Cardiac muscle cell (in vitro differentiated cells and primary cell): ENCODE measurements around the gene ADAMTS4. TPM values are rescaled to one million over a fixed set of nuclear protein-coding genes. Genes with fewer than 3 reads are reported as not detected.

Experiments used
- DNase-seq, 2 donors: peaks; one replicate each; pipeline versions ENCODE4 v3.0.0 to v3.0.0-alpha.2; 2010 to 2017; ENCODE audit warnings: low read depth in 1 of 2, low spot score in 1 of 2
- H3K27ac ChIP-seq: fragments of 200-600 bp; sonication (generic); 2 replicates; pipeline ENCODE4 v1.5.1; 2016
- H3K27me3 ChIP-seq: fragments of 200-600 bp; sonication (generic); 2 replicates; pipeline ENCODE4 v1.6.0; 2016; ENCODE audit warnings: control low read depth
- H3K36me3 ChIP-seq: fragments of 200-600 bp; sonication (generic); 2 replicates; pipeline ENCODE4 v1.5.1; 2016; ENCODE audit warnings: control low read depth
- H3K4me1 ChIP-seq: fragments of 200-600 bp; sonication (generic); 2 replicates; pipeline ENCODE4 v1.8.1; 2017; ENCODE audit warnings: low read depth, mild to moderate bottlenecking, mixed run types
- H3K4me3 ChIP-seq: fragments of 200-600 bp; sonication (generic); 2 replicates; pipeline ENCODE4 v1.5.1; 2016; ENCODE audit warnings: mild to moderate bottlenecking
- H3K9me3 ChIP-seq: fragments of 200-600 bp; sonication (generic); 2 replicates; pipeline ENCODE4 v1.5.1; 2017; ENCODE audit warnings: low read depth, mild to moderate bottlenecking, control low read depth
- polyA plus RNA-seq: library from polyadenylated mRNA; unstranded; fragments of >200 nt; fragmentation: Nextera tagmentation; extraction: Ambion mirVana; gene quantifications from 2 replicates; pipeline ENCODE4 v1.2.1, GENCODE V29; 2016
- total RNA-seq: library from RNA; depleted of rRNA; stranded (reverse); fragments of >200 nt; gene quantifications from 2 replicates; pipeline ENCODE4 v1.2.3, GENCODE V29; 2016
- TF ChIP-seq, protein P1 (sequence below): IDR thresholded peaks from 2 replicates; pipeline ENCODE4 v1.5.1; 2012; ENCODE audit warnings: low read depth, mild to moderate bottlenecking, low read length

Gene ADAMTS4
- total and polyA plus RNA-seq, 2 experiments from 2014 or later = 1.9 to 4.0 TPM

DNA sequence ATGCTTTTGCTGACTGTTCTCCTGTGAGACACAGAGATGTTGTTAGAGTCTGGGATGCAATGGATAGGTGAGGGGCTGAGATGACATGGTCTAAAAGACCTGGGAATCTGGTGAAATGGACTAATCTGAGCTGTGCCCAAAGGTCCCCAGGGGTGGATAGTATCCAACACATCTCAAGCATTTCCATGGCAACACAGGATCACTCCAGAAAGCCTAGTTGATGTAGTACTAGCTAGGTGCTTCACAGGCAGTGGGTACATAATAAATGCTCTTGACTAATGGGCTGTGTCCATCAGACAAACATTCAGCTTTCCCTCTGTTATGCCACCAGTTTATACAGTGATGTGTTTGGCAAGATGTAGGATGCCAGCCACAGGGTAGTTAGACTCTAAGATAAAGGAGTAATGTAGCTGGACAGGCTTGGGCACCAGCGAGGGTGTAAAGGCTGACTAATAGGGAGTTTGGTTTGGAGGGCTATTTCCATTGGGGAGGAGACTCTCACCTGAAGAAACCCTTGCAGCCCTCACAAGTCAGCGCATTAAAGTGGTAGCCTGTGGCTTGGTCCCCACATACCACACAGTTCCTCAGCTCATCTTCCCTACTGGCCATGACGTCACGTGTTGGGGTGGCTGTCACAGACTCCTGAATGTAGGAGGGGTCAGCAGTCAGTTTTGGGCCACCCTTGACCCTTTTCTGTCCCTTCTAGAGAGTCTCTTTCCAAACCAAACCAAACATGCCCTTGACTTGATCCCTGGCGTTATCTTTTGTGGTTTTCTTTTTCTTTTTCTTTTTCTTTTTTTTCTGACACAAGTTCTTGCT lies 37.3 kb upstream of the ADAMTS4 start:
- Histone ChIP-seq H3K4me3 (no peak overlapping the region), H3K4me1 (peaks cover 7% of the 10 kb centered on the region), H3K27ac (no peak overlapping the region), H3K9me3 (no peaks in the 10 kb centered on the region), H3K36me3 (no peaks in the 10 kb centered on the region), H3K27me3 (no peaks in the 10 kb centered on the region)
- TF ChIP-seq, protein P1, sequence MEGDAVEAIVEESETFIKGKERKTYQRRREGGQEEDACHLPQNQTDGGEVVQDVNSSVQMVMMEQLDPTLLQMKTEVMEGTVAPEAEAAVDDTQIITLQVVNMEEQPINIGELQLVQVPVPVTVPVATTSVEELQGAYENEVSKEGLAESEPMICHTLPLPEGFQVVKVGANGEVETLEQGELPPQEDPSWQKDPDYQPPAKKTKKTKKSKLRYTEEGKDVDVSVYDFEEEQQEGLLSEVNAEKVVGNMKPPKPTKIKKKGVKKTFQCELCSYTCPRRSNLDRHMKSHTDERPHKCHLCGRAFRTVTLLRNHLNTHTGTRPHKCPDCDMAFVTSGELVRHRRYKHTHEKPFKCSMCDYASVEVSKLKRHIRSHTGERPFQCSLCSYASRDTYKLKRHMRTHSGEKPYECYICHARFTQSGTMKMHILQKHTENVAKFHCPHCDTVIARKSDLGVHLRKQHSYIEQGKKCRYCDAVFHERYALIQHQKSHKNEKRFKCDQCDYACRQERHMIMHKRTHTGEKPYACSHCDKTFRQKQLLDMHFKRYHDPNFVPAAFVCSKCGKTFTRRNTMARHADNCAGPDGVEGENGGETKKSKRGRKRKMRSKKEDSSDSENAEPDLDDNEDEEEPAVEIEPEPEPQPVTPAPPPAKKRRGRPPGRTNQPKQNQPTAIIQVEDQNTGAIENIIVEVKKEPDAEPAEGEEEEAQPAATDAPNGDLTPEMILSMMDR = no peak
- no peak for DNase-seq

DNA sequence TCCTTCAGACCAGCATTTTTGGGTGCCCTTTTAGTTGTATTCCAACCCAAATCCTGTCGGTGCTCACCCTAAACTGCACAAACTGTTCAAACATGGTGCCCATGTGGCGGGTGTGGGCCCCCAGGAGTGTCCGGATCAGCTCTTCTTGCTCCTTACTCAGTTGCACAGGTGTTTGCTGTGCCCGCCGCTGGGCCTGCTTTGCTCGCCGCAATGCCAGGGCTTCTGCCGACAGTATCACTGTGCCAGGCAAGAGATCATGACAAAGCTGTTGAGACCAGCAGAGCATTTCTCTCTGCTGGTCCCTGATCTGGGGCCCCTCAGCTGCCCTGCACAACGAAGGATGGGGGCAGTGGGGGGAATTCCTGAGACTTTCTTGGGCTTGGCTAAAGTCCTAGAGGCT lies 34.2 kb upstream of the ADAMTS4 start:
- Histone ChIP-seq H3K27me3 (no peaks in the 10 kb centered on the region), H3K4me3 (no peak overlapping the region), H3K9me3 (no peaks in the 10 kb centered on the region), H3K4me1 (peaks cover 7% of the 10 kb centered on the region), H3K27ac (no peak overlapping the region), H3K36me3 (no peaks in the 10 kb centered on the region)
- no peak for DNase-seq
- TF ChIP-seq, protein P1 = no peak

DNA sequence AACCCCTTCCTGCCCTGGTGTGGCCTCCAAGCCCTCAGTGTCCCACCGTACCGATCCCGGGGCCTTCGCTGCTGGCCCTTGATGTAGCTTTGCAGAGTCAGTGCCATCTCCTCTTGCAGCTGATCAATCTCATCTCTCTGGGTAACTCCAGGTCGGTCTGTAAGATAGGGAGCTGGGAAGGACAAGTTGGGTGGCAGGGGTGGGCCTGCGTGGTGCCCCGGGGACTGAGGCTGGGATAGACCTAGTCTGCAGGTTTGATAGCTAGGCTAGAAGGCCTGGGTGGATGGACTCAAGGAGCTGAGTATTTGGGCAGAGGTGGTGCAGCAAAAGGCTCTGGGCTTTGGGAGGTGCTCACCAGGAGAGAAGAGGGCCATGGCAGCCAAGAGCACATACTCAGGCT lies 31.9 kb upstream of the ADAMTS4 start:
- DNase-seq = no peak
- H3K27ac ChIP-seq = no peak overlapping the region
- H3K36me3 ChIP-seq = no peaks in the 10 kb centered on the region
- no peaks in the 10 kb centered on the region for H3K9me3 ChIP-seq
- no peak overlapping the region for H3K4me3 ChIP-seq
- TF ChIP-seq, protein P1 = no peak
- peaks cover 11% of the 10 kb centered on the region for H3K4me1 ChIP-seq
- no peaks in the 10 kb centered on the region for H3K27me3 ChIP-seq

DNA sequence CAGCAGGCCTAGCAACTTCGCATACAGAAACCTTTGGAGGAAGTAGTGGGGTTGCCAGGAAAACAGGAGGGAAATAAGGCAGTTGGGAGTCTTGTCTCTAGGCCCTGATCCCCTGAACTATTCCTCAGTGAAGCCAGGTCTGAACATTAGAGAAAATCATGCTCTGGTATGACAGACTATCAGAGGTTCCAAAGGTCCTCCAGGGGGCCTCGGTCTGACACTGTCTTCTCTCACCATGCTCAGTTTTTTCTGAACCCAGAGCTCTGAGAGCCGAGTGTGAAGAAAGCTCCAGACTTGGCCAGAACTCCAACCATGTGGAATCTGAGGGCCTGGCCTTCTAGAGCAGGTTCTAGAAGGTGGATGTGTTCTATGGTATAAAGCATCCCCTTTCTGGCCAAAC lies 31.0 kb upstream of the ADAMTS4 start:
- peak in 1 of 2 donors; percentile 38 for DNase-seq
- peaks cover 15% of the 10 kb centered on the region for H3K4me1 ChIP-seq
- no peak overlapping the region for H3K4me3 ChIP-seq
- no peaks in the 10 kb centered on the region for H3K27me3 ChIP-seq
- no peaks in the 10 kb centered on the region for H3K36me3 ChIP-seq
- H3K27ac ChIP-seq = no peak overlapping the region
- no peaks in the 10 kb centered on the region for H3K9me3 ChIP-seq
- TF ChIP-seq, protein P1 = no peak

DNA sequence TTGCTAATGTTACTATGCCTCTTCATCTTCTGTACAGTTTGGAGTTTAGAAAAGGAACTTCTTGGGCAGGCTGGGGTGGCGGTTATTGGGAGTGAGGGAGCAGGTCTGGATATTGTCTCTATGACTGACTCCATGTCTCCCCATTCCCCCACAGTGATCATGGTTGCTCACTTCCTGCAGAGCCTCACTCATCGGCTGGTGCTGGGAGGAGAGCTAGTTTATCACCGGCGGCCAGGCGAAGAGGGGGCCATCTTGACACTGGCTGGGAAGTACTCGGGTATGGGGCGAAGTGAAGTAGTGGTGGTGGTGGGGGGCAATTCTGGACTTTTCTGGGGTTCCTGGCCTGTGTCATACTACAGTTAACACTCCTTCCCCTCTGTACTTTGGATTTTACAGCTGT lies 29.2 kb upstream of the ADAMTS4 start:
- TF ChIP-seq, protein P1 = no peak
- H3K27me3 ChIP-seq = no peaks in the 10 kb centered on the region
- H3K36me3 ChIP-seq = no peaks in the 10 kb centered on the region
- H3K4me3 ChIP-seq = no peak overlapping the region
- no peaks in the 10 kb centered on the region for H3K9me3 ChIP-seq
- no peak for DNase-seq
- no peak overlapping the region for H3K27ac ChIP-seq
- peaks cover 15% of the 10 kb centered on the region for H3K4me1 ChIP-seq
